Adrenal gland (tissue), 5 donors: ENCODE results near the gene SLC9B1.
"Not testable (repeated sequence)": the region's sequence is repeated elsewhere in the genome, so short reads cannot be mapped to it uniquely, and the experiment has no call there.

ENCODE experiments used
- CTCF ChIP-seq, 6 experiments: fragments of 450-650 bp in 4 of 6; fragments of 200-600 bp in 2 of 6; sonication (generic) in 1 of 6; IDR thresholded peaks; 1 replicate in 5 of 6; 2 replicates in 1 of 6; pipeline versions ENCODE4 v1.5.1 to v1.8.0; 2016 to 2021; ENCODE audit warnings: antibody characterized with exemption in 6 of 6, mild to moderate bottlenecking in 2 of 6, moderate library complexity in 1 of 6
- POLR2A ChIP-seq, 2 donors: fragments of 450-650 bp; IDR thresholded peaks; one replicate each; pipeline ENCODE4 v1.6.1; 2017; ENCODE audit warnings: antibody characterized with exemption in 2 of 2, mild to moderate bottlenecking in 2 of 2, moderate library complexity in 1 of 2
- donor health status: DM: no; HTN: no; CAD: no.

- TF ChIP-seq CTCF, POLR2A (IDR thresholded peaks at IDR 0.05): not testable (repeated sequence)
Measured at GRCh38 chr4:102889866-102890265, 129.6 kb downstream of the SLC9B1 start.
